ENCODE results near the gene LPCAT3.
"Not testable (repeated sequence)": the region's sequence is repeated elsewhere in the genome, so short reads cannot be mapped to it uniquely, and the experiment has no call there.

LPCAT3 gene, protein sequence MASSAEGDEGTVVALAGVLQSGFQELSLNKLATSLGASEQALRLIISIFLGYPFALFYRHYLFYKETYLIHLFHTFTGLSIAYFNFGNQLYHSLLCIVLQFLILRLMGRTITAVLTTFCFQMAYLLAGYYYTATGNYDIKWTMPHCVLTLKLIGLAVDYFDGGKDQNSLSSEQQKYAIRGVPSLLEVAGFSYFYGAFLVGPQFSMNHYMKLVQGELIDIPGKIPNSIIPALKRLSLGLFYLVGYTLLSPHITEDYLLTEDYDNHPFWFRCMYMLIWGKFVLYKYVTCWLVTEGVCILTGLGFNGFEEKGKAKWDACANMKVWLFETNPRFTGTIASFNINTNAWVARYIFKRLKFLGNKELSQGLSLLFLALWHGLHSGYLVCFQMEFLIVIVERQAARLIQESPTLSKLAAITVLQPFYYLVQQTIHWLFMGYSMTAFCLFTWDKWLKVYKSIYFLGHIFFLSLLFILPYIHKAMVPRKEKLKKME

DNA sequence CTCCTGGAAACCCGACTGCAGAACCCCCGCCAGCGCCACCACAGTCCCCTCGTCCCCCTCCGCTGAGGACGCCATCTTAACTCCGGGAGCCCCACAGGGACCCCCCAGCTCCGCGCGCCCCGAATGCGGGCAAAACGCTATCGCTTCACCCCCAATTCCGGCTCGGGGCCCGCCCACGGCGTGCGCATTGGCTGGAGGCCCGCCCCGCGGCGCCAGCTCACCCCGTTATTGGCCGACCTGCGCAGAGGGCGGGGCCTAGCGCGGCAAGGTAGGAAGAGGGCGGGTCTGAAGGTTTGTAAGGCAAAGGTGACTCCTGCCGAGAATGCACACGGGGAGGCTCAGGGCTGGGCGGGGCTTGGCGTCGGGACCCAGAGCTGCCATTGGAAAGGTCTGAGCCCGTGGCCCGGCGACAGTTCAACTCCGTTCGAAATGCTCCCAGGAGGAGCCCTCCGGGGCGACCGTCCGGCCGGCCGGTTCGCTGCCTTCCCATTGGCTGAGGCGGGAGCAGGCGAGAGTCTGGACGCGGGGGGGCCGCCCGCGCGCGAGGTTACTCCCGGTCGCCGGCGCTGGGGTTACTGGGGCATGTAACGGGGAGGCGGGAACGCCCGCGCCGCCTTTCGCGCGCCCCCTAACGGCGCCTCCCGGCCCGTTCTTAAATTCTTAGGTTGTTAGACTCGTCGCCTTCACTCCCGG is at the start of gene LPCAT3:
LPCAT3 (minus strand) TSS at position 127 of the 693 bp plus-strand sequence; CDS start at position 75, 52 bp downstream.
- DNase-seq: peak; percentile 94 to 96

DNA sequence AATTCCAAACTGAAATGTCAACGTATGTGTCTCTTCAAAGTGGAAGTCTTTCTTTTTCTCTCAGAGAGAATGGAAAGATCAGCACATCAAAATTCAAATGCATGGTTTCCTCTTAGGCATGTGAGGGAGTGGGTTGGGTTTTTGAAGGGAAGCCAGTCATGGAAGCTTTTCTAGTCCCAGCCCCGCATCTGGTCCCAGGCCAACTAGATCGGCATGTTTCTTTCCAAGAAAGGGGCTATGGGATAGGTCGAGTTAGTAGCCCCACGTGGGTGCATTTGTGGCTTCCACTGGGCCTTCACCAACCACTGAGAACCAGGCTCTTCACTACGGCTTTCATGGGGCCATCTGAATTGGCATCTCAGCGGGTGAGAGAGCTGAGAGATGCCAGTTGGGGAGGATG is 48.8 kb upstream of the LPCAT3 start:
- DNase-seq: no peak

GRCh38 chr12:7066596-7066995 is 48.3 kb upstream of the LPCAT3 start:
- DNase-seq: no peak

GRCh38 chr12:7065073-7065623 is 46.9 kb upstream of the LPCAT3 start:
- no peak for DNase-seq

- no peak for DNase-seq
These were observed 46.2 kb upstream of the LPCAT3 start for GRCh38 chr12:7064516-7064915.

DNA sequence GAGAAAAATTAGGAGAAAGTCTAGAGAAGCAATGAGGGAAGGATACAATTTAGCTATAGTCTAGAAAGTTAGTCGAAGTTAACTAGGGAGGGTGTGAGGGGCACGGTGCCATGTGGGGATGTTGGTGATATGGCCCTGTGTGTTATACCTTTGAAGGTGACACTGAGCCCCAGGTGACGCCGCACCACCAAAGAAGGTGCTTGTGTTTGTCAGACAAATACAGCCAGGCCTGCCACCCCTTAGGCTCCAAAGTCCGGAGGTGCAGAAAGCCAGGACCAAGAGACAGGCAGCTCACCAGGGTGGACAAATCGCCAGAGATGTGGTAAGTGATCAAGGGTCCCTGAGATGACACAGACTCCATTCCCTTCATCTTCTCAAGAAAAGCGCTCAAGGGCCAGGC is 43.3 kb upstream of the LPCAT3 start:
- no peak for DNase-seq

DNA sequence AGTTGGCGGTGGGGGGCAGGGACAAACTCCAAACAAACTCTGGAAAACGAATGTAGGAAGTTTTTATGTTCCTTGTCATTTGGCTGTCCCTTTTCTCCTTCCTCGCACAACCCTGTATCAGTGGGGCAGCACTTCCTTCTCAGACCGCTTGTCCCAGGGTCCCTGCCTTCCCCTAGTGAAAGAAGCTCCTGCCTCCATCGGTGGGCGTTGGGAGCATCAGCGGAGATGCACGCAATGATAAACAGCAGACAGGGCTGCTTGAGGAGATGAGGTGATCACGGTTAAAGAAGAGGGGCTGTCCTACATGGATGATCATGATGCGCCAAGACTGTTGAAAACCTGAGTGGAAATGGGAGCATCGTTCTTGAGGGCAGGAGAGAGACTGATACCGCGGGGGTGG is 42.9 kb upstream of the LPCAT3 start:
- no peak for DNase-seq

DNA sequence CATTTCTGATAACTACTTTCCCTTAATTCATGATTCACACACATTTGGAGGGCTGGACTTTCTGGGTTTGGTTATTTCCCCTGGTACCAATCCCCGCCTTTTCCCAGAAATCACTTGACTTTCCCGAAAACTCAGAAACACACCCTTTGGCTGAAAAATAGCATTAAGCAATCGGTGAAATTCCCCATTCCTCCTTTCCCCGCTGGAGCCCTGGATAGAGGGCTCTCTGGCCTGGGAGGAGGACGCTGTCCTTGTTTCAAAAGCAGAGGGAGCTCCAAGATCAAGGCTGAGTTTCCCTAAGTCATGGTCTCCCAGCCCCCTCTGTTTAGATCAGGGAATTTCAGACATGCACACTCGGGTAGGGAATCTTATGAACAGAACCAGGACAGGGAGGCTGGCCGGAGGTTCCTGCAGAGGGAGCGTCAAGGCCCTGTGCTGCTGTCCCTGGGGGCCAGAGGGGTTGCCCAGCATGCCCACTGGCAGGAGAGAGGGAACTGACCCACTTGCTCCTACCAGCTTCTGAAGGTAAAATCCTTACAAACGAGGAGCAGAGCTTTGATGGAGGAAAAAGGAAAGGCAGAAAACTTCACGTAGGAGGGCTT is 42.2 kb upstream of the LPCAT3 start, which contains the start of gene C1S:
C1S (plus strand) TSS at position 366 of the 602 bp plus-strand sequence. CDS start 1,195 bp downstream, outside the sequence.
- DNase-seq: peak in 1 of 2 experiments; percentile 15

DNA sequence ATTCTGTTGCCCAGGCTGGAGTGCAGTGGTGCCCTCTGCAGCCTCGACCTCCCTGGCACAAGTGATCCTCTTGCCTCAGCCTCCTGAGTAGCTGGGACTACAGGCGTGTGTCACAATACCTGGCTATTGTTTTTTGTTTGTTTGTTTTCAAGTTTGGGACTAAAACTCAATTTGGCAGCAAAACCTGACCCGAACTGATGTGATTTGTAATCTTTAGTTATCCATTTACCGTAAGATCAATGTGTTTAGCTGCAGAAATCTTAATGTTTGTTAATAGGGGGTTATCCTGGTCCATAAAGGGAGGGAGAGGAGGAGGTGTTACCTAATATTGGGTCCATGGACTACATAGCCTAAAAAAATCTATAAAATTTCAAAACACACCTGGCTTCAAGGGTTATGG is 41.5 kb upstream of the LPCAT3 start:
- DNase-seq: no peak

DNA sequence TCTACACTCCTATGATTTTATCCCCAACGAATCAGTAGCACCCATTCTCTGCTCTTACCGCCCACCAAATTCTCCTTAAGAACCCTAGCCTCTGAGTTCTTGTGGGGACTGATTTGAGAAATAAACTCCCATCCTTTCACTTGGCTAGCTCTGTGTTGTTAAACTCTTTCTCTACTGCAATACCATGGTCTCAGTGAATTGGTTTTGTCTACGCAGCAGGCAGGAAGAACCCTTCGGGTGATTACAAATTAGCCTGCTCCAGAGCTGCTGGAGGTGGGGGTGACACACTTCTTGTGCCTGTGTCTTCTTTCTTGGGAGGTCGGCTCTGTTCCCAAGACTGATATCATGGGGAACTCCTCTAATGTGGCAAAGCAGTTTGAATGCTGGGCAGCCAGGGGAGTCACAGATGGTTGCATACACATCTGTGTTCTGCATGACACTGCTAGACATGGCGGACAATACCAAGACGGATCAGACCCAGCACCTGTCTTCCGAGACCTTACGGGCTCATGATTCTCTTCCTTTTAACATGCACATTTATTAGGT is 40.6 kb upstream of the LPCAT3 start:
- DNase-seq: no peak

DNA sequence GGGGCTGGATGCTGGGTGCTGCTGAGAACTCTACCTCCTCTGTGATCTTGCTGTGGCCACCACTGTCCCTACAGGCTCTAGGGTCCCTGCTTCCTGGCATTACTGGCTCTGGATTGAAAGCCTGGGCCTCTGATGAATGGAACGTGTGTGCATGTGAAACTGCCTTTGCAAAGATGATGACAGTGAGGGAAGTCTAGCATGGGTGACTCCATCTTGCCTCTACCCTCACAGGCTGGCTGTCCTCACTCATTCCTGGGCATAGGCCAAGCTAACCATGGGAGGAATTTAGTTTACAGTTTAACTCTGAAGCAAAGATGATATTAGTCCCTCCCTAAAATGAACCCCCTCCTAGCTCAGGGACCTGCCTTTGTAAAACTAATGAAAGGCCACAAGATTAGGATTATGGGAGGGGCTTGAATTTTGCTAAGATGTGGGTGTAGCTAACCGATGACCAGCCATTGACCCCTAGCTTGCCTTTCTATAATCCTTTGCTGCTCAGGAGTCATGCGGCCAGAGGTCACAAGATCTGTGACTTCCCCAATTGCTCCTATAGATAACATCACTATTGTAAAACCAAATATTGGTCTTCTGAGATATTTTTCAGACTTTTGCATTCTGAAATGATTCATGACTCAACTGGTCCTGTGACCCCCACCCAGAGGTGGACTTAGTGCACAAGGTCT is 40.0 kb upstream of the LPCAT3 start:
- DNase-seq: no peak

DNA sequence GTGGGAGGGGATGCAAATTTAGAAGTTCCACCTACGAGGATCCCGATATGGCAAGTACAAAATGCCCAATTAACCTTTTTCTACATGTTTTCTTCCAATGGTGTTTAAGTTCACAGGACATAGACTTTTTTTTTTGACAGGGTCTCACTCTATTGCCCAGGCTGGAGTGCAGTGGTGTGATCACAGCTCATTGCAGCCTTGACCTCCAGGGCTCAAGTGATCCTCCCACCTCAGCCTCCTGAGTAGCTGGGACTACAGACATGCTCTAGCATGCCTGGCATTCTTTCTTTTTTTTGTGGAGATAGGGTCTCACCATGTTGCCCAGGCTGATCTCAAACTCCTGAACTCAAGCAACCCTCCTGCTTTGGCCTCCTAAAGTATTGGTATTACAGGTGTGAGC is 37.5 kb upstream of the LPCAT3 start:
- DNase-seq: not testable (repeated sequence)

GRCh38 chr12:7054925-7055324 is 36.6 kb upstream of the LPCAT3 start:
- DNase-seq: no peak

- DNase-seq: not testable (repeated sequence)
These were observed 31.7 kb upstream of the LPCAT3 start for GRCh38 chr12:7049973-7050372.

DNA sequence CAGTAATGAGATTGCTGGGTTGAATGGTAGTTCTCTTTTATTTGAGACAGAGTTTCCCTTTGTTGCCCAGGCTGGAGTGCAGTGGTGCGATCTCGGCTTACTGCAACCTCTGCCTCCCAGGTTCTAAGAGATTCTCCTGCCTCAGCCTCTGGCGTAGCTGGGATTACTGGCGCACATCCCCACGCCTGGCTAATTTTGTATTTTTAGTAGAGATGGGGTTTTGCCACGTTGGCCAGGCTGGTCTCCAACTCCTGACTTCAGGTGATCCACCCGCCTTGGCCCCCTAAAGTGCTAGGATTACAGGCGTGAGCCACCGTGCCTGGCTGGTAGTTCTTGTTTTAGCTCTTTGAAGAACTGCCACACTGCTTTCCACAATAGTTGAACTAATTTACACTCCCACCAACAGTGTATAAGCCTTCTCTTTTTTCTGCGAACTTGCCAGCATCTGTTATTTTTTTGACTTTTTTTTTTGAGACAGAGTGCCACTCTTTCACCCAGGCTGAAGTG is 31.2 kb upstream of the LPCAT3 start:
- not testable (repeated sequence) for DNase-seq

- no peak for DNase-seq
These were observed 29.0 kb upstream of the LPCAT3 start for GRCh38 chr12:7047306-7047705.

DNA sequence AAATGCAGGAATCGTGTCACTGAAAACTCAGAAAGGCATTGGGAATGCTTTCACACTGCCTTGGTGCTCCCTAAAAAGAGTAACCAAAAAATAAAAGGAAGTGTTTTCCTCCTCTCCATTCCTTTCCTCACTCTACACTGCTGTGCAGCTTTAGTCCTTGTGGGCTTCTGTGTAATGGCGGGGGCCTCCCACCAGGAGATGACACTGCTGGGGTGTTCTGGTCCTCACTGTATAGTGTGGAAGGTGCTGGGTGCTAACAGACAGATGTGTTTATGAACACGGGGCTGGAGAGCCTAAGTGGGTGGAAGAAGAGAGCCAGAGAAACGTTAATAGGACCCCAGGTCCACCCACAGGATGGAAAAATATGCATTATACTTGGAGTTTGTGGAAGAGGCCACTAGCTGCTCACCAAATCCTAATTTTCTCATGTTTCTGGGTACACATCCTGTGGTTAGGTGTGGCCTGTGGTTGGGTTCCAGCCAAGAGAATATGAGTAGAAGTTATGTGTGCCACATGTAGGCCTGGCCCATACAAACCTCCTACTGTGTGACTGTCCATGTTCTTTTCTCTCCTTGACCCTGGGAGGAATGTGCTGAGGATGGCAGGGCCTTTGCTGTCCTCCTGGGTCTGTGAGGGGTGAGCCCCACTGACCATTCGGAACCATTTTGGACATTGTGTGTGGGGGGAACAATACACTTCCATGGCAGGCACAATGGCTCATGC is 28.3 kb upstream of the LPCAT3 start:
- no peak for DNase-seq

- no peak for DNase-seq
These were observed 27.6 kb upstream of the LPCAT3 start for GRCh38 chr12:7045913-7046312.

DNA sequence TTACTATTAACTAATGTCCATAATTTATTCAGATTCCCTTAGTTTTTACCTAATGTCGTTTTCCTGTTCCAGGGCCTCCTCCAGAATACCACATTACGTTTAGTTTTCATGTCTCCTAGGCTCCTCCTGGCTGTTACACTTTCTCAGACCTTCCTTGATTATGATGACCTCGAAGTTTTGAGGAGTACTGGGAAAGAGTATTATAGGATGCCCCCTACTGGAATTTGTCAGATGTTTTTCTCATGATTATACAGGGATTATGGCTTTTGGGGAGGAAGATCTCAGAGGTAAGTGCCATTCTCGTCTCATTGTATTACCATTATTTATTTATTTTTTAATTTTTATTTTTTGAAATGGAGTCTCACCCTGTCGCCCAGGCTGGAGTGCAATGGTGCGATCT is 24.6 kb upstream of the LPCAT3 start:
- peak in 1 of 2 experiments; percentile 69 for DNase-seq

- no peak for DNase-seq
These were observed 21.1 kb upstream of the LPCAT3 start for GRCh38 chr12:7039403-7039802.

DNA sequence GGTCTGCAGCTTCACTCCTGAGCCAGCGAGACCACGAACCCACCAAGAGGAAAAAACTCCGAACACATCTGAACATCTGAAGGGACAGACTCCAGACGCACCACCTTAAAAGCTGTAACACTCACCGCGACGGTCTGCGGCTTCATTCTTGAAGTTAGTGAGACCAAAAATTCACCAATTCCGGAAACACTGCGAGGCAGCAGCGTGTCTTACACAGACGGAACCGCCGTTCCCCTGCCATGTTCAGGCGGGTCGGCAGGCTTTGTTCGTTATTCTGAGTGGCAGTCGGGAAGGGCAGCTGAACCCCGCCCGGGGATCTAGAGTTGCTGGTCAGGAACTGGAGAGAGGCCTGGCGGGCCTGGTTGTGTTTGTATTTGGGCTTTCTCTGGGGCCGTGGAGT is 20.3 kb upstream of the LPCAT3 start:
- DNase-seq: no peak
